ENCODE data around the gene LOXL4. TPM values are rescaled to one million over a fixed set of nuclear protein-coding genes. Genes with fewer than 3 reads are reported as not detected.
A peak's percentile ranks its signal among the peaks of the same experiment; 100 is the strongest.
"Not testable (repeated sequence)": the region's sequence is repeated elsewhere in the genome, so short reads cannot be mapped to it uniquely, and the experiment has no call there.

The LOXL4 gene
- polyA plus RNA-seq, 4 donors, result 3.8 to 4.5 (median 4.2) TPM

GRCh38 chr10:98248018-98248417 is 20.0 kb downstream of the LOXL4 start:
- no peak for DNase-seq (ENCODE audit: low read depth in 4 of 4, low spot score in 3 of 4)

DNA sequence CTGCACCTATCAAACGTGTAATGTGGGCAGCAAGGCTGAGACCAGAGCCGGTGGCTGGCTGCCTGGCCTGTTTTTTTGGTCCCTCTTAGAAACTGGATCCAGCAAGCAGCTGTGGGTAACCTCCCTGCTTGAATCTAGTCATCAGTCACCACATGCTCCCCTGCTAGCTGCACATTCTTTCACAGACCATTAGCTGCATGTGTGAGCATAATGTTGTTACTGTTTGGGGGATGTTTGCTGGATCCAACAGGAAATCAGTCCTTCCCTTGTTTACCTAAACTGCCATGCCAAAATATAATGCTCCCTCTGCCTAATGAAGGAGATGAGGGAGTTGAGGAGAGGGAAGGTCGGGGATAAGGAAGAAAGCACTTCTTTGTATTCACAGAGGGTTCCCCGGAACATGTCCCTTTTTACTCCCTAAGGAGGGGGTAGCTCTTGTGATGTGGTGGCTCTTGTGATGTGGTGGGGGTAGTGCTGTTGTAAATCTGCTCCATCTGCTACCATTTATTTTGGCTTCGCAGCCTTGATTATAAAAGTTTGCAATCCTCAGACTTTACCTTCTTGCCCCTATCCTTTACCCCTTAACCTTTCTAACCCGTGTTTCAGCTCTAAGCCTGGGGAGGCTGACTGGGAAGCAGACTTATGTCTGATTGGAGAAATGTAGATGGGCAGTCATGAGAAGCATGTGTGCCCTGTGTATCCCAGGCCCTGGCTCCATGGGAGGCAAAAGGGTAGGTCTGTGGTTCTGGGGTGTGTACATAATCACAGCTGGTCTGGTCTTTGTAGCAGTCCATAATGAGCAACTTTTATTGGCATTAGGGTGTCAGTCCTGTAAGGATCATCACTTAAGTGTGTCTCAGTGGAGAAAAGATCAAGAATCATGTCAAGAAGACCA is 20.8 kb downstream of the LOXL4 start:
- DNase-seq (ENCODE audit: low read depth in 4 of 4, low spot score in 3 of 4), result peak in 2 of 4 donors; percentile 68

DNA sequence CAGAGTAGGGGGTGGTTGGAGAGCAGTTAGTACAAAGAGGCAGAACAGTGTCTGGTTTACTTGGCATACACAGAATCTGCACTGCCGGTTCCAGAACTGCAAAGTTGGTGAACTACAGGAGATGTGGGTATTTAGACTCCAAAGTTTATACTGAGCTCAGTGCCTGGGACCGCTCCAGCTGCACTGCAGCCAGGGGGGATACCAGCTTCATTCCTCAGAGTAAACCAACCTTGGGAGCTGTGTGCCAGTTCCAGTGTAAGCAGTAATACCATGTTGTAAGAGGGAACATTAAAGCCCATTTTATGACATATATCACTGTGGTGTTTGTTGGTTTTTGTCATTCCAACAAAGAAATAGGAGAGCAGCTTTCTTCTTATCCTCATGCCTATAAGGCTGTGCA is 23.4 kb downstream of the LOXL4 start:
- DNase-seq (ENCODE audit: low read depth in 4 of 4, low spot score in 3 of 4), result no peak

- no peak for DNase-seq (ENCODE audit: low read depth in 4 of 4, low spot score in 3 of 4)
Observed at GRCh38 chr10:98244141-98244540, 23.9 kb downstream of the LOXL4 start.

DNA sequence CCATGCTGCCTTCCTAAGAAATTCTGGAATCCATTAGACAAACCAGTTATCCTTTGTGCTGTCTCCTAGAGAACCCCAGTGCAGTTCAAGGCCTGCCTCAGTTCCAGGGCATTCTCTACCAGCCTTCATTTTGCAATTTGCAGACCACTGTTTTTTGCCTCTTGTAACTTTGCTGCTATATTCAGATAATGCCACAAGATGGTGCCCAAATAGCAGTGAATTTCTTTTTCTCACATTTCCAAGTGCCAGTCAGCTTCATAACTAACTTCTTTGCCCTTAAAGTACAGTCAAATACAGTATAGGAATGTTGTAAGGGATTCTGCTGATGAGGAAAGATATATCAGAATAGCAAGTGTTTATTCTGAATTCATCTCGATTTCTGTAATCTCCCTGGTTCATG is 25.2 kb downstream of the LOXL4 start:
- DNase-seq (ENCODE audit: low read depth in 4 of 4, low spot score in 3 of 4), result peak in 1 of 4 donors; percentile 29

- no peak for DNase-seq (ENCODE audit: low read depth in 4 of 4, low spot score in 3 of 4)
Observed at GRCh38 chr10:98240524-98240923, 27.5 kb downstream of the LOXL4 start.

- DNase-seq (ENCODE audit: low read depth in 4 of 4, low spot score in 3 of 4), result no peak
Observed at GRCh38 chr10:98238391-98238790, 29.6 kb downstream of the LOXL4 start.

- DNase-seq (ENCODE audit: low read depth in 4 of 4, low spot score in 3 of 4), result no peak
Observed at GRCh38 chr10:98236862-98237261, 31.1 kb downstream of the LOXL4 start.

- DNase-seq (ENCODE audit: low read depth in 4 of 4, low spot score in 3 of 4), result no peak
Observed at GRCh38 chr10:98235846-98236245, 32.1 kb downstream of the LOXL4 start.

GRCh38 chr10:98231417-98231816 is 36.6 kb downstream of the LOXL4 start:
- no peak for DNase-seq (ENCODE audit: low read depth in 4 of 4, low spot score in 3 of 4)

DNA sequence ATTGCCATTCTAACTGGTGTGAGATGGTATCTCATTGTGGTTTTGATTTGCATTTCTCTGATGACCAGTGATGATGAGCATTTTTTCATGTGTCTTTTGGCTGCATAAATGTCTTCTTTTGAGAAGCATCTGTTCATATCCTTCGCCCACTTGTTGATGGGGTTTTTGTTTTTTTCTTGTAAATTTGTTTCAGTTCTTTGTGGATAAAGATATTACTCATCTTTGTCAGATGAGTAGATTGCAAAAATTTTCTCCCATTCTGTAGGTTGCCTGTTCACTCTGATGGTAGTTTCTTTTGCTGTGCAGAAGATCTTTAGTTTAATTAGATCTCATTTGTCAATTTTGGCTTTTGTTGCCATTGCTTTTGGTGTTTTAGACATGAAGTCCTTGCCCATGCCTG is 39.7 kb downstream of the LOXL4 start:
- DNase-seq (ENCODE audit: low read depth in 4 of 4, low spot score in 3 of 4), result not testable (repeated sequence)

GRCh38 chr10:98227713-98228112 is 40.3 kb downstream of the LOXL4 start:
- not testable (repeated sequence) for DNase-seq (ENCODE audit: low read depth in 4 of 4, low spot score in 3 of 4)

DNA sequence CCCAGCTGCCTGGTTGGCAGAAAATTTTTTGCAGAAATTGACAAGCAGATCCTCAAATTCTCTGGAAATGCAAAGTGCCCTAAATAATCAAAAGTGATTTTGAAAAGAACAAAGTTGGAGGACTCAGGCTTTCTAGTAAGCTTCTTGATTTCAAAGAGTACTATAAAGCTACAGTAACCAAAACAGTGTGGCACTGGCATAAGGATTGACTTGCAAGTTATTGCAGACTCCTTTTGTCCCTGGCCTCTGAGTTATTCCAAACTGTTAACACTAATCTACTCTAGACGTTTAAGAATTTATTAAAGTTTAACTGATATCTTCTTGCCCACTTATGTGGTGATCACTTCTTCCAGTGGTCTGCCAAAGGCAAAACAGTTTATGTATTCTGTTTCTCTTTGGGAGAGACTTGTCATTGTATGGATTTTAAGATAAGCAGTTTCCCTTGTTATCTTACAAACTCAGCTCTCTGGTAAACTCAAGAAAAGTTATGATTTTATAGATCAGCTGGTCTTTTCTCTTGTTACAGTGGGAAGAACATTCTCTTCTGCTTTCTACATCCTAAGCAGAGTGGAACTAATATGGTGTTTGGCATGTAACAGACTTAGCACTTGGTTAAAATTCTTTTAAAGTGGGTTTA is 41.4 kb downstream of the LOXL4 start:
- no peak for DNase-seq (ENCODE audit: low read depth in 4 of 4, low spot score in 3 of 4)

- no peak for DNase-seq (ENCODE audit: low read depth in 4 of 4, low spot score in 3 of 4)
Observed at GRCh38 chr10:98224996-98225395, 43.0 kb downstream of the LOXL4 start.

DNA sequence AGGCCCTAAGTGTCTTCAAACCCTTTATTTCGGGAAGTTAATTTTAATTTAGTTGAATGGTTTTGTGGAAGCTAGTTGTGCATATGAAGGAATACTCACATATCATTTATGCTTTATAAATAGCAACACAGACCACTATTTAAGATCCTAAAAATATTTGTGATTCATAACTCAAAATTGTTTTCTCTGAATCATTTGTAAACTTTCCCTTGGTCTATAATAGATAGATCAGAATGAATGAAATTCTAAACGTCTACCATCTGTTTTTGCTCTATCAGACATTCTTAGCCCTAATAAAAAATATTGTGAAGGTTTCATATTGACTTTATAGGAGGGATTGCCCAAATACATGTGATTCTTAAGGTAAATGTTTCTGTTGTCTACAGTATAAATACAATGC is 43.5 kb downstream of the LOXL4 start:
- no peak for DNase-seq (ENCODE audit: low read depth in 4 of 4, low spot score in 3 of 4)

GRCh38 chr10:98223874-98224273 is 44.1 kb downstream of the LOXL4 start:
- no peak for DNase-seq (ENCODE audit: low read depth in 4 of 4, low spot score in 3 of 4)

- no peak for DNase-seq (ENCODE audit: low read depth in 4 of 4, low spot score in 3 of 4)
Observed at GRCh38 chr10:98217801-98218200, 50.2 kb downstream of the LOXL4 start.

GRCh38 chr10:98215373-98215772 is 52.6 kb downstream of the LOXL4 start:
- no peak for DNase-seq (ENCODE audit: low read depth in 4 of 4, low spot score in 3 of 4)

DNA sequence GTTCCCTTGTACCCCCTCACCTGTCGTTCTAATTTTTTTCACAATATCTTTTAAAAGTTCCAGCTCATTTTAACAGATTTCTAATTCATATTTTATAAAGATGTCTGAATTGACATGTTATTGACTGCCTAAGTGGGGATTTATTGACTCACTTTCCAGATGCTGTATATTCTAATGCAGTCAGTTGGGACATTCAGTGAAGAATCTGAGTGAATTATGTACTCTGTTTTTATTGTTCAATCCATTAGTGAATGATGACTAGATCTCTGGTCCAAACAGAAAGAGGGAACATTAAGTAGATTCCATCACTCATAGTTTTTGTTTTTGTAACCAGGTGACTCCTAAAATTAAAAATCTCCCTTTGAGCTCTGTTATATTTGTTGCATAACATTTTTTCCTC is 54.3 kb downstream of the LOXL4 start:
- no peak for DNase-seq (ENCODE audit: low read depth in 4 of 4, low spot score in 3 of 4)

- DNase-seq (ENCODE audit: low read depth in 4 of 4, low spot score in 3 of 4), result no peak
Observed at GRCh38 chr10:98212196-98212595, 55.8 kb downstream of the LOXL4 start.

DNA sequence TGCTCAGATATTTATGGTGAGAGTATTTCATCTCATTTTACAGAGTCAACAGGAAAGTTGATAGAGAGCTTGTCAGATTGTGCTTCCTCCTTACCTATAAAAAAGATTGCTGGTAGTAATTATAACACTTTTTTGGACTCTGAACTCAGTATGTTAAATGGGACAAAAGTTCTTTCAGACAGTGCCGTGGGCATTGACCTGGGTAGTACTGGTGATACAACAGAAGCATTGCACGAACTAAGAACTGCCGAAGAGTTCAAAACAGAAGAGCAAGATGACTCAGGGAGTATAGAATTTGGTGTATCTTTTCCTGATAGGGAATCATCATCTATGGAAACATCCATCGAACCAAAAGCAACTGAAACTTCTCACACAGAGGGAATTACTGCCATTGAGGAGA is 58.6 kb downstream of the LOXL4 start:
- DNase-seq (ENCODE audit: low read depth in 4 of 4, low spot score in 3 of 4), result no peak

DNA sequence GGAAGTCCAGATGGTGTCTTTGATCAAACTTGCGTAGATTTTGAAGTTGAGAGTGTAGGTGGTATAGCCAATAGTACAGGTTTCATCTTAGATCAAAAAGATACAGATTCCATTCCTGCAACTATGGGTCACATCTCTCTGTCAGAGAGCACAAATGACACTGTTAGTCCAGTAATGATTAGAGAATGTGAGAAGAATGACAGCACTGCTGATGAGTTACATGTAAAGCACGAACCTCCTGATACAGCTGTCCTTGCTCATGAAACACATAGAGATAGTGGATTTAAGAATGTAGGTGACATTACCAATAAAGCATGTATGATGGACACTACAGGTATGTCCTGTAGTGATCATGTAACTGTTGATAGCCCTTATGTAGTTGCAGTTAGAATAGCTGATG is 59.1 kb downstream of the LOXL4 start:
- no peak for DNase-seq (ENCODE audit: low read depth in 4 of 4, low spot score in 3 of 4)
